Measurements from ENCODE around the gene TEKT5. TPM values are rescaled to one million over a fixed set of nuclear protein-coding genes. Genes with fewer than 3 reads are reported as not detected.

TEKT5 gene
- total and polyA plus RNA-seq, 2 donors from 2014 or later = 0.57 TPM; not detected in 1

- Histone ChIP-seq H3K4me3 (ENCODE audit: low read length in 3 of 3) (no peak overlapping the region), H3K9me3 (ENCODE audit: control insufficient read depth in 2 of 3, insufficient read depth in 1 of 3, low read length in 3 of 3) (peaks cover 0 to 3% (median 1%) of the 10 kb centered on the region in 3 donors), H3K36me3 (ENCODE audit: control insufficient read depth in 2 of 3, insufficient read depth in 3 of 3, low read length in 3 of 3) (no peaks in the 10 kb centered on the region), H3K27ac (ENCODE audit: low read depth in 2 of 2, low read length in 2 of 2) (no peak overlapping the region), H3K9ac (ENCODE audit: low read length in 3 of 3) (no peak overlapping the region), H3K27me3 (ENCODE audit: control insufficient read depth, insufficient read depth, low read length) (no peaks in the 10 kb centered on the region), H3K4me1 (ENCODE audit: control insufficient read depth in 2 of 3, insufficient read depth in 2 of 3, low read depth in 1 of 3, low read length in 3 of 3) (no peaks in the 10 kb centered on the region)
- intact Hi-C loops (cut with DNase I) = loop anchor here (5.0 kb wide), 1 partner anchor 207 kb away; no protein-coding TSS in a partner anchor
- peak in 2 of 5 donors; percentile 52 to 55 for DNase-seq
- no peak for FAIRE-seq
- TF ChIP-seq, protein P1, sequence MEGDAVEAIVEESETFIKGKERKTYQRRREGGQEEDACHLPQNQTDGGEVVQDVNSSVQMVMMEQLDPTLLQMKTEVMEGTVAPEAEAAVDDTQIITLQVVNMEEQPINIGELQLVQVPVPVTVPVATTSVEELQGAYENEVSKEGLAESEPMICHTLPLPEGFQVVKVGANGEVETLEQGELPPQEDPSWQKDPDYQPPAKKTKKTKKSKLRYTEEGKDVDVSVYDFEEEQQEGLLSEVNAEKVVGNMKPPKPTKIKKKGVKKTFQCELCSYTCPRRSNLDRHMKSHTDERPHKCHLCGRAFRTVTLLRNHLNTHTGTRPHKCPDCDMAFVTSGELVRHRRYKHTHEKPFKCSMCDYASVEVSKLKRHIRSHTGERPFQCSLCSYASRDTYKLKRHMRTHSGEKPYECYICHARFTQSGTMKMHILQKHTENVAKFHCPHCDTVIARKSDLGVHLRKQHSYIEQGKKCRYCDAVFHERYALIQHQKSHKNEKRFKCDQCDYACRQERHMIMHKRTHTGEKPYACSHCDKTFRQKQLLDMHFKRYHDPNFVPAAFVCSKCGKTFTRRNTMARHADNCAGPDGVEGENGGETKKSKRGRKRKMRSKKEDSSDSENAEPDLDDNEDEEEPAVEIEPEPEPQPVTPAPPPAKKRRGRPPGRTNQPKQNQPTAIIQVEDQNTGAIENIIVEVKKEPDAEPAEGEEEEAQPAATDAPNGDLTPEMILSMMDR (IDR thresholded peaks at IDR 0.05; ENCODE audit: borderline replicate concordance, extremely low read depth, insufficient read depth) = no peak
These were observed 34.6 kb upstream of the TEKT5 start for GRCh38 chr16:10729104-10730048.

DNA sequence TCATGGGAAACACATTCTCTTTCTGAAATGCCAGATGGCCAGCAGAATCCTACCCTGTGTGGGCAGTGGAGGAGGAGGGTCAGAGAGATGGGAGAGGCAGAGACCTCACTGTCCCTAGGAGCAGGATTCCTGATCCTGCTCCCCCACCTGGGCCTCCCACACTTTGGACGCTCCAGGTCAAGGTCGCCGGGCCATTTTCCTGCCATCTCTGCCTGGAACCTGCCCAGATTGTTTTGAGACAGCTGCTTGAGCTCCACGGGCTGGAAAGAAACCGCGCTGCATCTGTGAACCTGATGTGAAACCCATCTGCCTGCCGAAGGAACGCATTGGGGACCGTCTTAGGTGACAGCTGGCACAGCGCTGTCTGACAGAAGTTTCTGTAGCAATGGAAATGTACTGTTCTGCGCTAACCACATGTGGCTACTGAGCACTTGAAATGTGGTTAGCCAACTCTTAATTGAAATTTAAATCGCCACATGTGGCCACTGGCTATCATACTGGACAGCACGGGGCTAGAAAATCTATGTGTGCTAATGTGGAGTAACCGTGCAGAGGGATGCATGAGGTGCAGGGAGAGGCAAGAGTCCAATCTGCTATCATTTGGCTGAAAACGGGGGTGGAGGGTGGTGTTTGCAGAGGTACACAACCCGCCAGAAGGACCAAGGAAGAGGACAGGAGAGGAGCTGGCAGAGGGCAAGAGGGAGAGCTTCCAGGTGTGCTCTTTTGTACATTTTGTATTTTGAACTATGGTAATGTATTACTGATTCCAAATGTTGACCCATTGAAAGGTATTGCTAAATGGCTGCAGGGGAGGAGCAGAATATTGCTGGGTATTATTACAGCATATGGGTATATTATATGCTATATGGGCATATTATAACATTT is 33.5 kb upstream of the TEKT5 start:
- H3K9me3 ChIP-seq (ENCODE audit: control insufficient read depth in 2 of 3, insufficient read depth in 1 of 3, low read length in 3 of 3) = peaks cover 0 to 2% (median 1%) of the 10 kb centered on the region in 3 donors
- no peak overlapping the region for H3K4me3 ChIP-seq (ENCODE audit: low read length in 3 of 3)
- DNase-seq = peak in 4 of 5 donors; percentile 75 to 82 (median 77)
- no peaks in the 10 kb centered on the region for H3K36me3 ChIP-seq (ENCODE audit: control insufficient read depth in 2 of 3, insufficient read depth in 3 of 3, low read length in 3 of 3)
- no peak for FAIRE-seq
- no peak overlapping the region for H3K9ac ChIP-seq (ENCODE audit: low read length in 3 of 3)
- no peaks in the 10 kb centered on the region for H3K4me1 ChIP-seq (ENCODE audit: control insufficient read depth in 2 of 3, insufficient read depth in 2 of 3, low read depth in 1 of 3, low read length in 3 of 3)
- intact Hi-C loops (cut with DNase I) = no loop called here
- no peak overlapping the region for H3K27ac ChIP-seq (ENCODE audit: low read depth in 2 of 2, low read length in 2 of 2)
- H3K27me3 ChIP-seq (ENCODE audit: control insufficient read depth, insufficient read depth, low read length) = no peaks in the 10 kb centered on the region
- TF ChIP-seq, protein P1 (IDR thresholded peaks at IDR 0.05; ENCODE audit: borderline replicate concordance, extremely low read depth, insufficient read depth) = no peak

DNA sequence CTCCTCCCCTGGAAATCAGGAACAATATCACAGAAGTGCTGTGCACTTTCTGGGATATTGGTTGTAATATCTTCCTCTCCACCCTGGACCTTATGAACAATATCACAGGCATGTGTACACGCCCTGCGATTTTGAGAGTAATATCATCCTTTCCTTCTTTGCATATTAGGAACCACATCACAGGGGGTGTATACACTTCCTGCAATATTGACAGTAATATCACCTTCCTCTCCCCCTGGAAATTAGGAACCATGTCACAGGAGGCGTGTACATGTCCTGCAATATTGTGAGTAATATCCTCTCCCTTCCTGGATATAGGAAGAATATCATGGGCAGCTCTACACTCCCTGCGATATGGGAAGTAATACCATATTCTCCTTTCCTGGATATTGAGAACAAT is 14.2 kb upstream of the TEKT5 start:
- DNase-seq = no peak
- FAIRE-seq = no peak
- Histone ChIP-seq H3K9me3 (ENCODE audit: control insufficient read depth in 2 of 3, insufficient read depth in 1 of 3, low read length in 3 of 3) (no peaks in the 10 kb centered on the region), H3K36me3 (ENCODE audit: control insufficient read depth in 2 of 3, insufficient read depth in 3 of 3, low read length in 3 of 3) (no peaks in the 10 kb centered on the region), H3K27ac (ENCODE audit: low read depth in 2 of 2, low read length in 2 of 2) (no peak overlapping the region), H3K27me3 (ENCODE audit: control insufficient read depth, insufficient read depth, low read length) (no peaks in the 10 kb centered on the region), H3K9ac (ENCODE audit: low read length in 3 of 3) (no peak overlapping the region), H3K4me1 (ENCODE audit: control insufficient read depth in 2 of 3, insufficient read depth in 2 of 3, low read depth in 1 of 3, low read length in 3 of 3) (no peaks in the 10 kb centered on the region), H3K4me3 (ENCODE audit: low read length in 3 of 3) (no peak overlapping the region)
- TF ChIP-seq, protein P1 (IDR thresholded peaks at IDR 0.05; ENCODE audit: borderline replicate concordance, extremely low read depth, insufficient read depth) = no peak
- intact Hi-C loops (cut with DNase I) = no loop called here

Measured in kidney (tissue), 14 donors.